Globus pallidus (tissue), 1 donor: Measurements from ENCODE around the gene NKPD1.

Experiments used
- DNase-seq: peaks from one replicate; pipeline ENCODE4 v3.0.0-alpha.2; 2015; ENCODE audit warnings: low spot score

NKPD1 gene, protein sequence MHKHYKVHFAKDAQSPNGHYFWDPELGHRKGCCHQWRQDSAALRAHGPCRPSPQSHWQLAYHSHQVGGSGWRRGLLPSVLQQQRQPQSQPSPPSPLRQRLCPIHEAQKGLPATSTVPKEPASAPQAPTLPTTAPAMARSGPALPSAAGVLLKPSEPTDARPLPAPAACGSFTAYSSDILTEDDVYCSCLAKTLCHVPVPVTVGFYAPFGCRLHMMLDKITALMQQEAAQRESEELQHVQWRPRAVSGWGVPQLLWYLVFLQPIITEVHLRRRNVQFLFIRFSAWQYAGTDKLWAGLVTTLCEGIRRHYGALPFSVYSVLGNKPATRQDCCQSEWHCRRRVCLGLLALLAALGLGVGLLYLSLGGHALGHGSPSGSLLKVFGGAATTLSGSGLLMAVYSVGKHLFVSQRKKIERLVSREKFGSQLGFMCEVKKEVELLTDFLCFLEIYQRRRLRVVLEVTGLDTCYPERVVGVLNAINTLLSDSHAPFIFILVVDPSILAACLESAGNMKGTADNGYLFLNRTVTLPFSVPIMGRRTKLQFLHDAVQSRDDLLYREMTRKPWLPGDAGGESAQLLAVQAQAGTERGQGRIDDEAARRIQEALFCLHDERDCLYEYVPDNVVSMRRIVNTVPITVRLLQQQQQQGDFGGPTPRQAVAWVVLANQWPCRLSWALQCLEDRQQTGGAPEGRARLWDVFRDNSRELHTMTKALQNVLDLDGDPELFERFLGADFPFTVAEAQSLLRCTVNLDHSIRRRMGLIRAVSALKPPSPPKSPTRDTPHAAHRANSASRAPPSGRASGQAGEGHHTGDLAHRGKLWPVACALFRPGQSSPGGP

GRCh38 chr19:45160870-45161737 lies at the start of gene NKPD1:
TSS of gene NKPD1 (minus strand) at chr19:45160982. CDS start at chr19:45160150, 832 bp downstream.
- no peak for DNase-seq

DNA sequence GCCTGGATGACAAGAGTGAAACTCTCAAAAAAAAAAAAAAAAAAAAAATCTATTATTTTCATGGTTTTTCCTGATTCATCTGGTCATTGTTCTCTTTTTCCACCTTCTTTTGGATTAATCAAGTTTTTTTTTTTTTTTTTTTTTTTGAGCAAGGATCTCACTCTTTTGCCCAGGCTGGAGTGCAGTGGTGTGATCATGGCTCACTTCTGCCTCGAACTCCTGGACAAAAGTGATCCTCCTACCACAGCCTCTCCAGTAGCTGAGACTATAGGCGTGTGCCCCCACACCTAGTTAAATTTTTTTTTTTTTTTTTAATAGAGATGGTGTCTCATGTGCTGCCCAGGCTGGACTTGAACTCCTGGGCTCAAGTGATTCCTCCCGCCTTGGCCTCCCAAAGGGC lies 45.5 kb upstream of the NKPD1 start:
- DNase-seq, result no peak

- DNase-seq, result no peak
Observed at GRCh38 chr19:45205810-45206209, 45.0 kb upstream of the NKPD1 start.

DNA sequence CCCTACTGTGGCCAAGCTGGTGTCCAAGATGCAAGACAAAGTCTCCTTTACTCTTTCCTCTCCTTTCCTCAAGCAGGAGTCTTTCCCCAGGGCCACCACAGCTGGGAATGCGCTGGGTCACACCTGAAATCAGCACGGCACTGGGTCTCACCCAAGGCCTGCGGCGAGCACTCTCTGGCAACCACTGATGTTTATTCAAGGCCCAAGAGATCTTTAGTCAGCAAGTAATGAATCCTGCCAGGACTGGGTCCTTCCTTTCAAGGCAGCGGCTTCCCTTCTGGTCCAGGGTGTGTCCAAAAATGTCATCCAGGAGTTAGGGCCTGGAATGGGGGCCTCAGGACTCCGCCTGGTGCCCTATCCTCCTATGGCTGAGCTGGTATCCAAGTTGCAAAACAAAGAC lies 41.9 kb upstream of the NKPD1 start:
- DNase-seq, result no peak

GRCh38 chr19:45200568-45200967 lies 39.8 kb upstream of the NKPD1 start:
- peak; percentile 77 for DNase-seq

DNA sequence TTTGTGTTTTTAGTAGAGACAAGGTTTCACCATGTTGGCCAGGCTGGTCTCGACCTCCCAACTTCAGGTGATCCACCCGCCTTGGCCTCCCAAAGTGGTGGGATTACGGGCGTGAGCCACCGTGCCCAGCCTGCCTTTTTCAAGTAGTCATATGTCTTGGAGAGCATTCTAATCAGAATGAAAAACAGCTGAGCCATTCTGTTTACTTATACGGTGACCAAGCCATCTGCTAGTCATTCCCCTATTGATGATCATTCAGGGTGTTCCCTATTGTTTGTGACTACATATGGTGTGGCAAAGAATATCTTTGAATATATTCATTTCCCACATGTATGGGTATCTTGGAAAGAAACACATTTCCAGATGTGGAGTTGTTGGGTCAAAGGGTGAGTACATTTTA lies 35.0 kb upstream of the NKPD1 start:
- DNase-seq, result no peak

GRCh38 chr19:45191375-45191774 lies 30.6 kb upstream of the NKPD1 start:
- DNase-seq, result no peak

- no peak for DNase-seq
Observed at GRCh38 chr19:45189971-45190370, 29.2 kb upstream of the NKPD1 start.

DNA sequence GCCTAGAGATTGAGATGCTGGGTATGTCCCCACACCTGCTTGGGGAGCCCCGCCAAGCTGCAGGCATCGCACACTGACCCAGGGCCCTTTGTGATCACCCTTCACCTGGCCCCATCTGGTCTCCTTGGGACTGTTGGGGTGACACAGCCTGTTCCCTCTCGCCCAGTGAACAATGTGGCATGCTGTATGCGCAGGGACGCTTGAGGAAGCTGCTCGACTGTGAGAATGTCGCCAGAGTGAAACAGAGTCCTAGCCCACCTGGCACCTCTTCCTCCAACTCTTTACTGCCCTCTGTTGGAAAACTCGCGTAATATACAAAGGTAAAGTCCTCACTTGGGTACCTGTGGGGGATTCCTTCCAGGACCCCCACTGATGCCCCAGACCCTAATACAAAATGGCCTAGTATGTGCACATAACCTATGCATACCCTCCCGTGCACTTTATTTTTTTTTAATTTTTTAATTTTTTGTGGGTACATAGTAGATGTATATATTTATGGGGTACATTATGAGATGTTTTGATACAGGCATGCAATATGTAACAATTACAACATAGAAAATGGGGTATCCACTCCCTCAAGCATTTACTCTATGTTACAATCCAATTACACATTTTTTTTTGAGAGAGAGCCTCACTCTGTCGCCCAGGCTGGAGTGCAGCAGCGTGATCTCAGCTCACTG lies 26.8 kb upstream of the NKPD1 start:
- no peak for DNase-seq

DNA sequence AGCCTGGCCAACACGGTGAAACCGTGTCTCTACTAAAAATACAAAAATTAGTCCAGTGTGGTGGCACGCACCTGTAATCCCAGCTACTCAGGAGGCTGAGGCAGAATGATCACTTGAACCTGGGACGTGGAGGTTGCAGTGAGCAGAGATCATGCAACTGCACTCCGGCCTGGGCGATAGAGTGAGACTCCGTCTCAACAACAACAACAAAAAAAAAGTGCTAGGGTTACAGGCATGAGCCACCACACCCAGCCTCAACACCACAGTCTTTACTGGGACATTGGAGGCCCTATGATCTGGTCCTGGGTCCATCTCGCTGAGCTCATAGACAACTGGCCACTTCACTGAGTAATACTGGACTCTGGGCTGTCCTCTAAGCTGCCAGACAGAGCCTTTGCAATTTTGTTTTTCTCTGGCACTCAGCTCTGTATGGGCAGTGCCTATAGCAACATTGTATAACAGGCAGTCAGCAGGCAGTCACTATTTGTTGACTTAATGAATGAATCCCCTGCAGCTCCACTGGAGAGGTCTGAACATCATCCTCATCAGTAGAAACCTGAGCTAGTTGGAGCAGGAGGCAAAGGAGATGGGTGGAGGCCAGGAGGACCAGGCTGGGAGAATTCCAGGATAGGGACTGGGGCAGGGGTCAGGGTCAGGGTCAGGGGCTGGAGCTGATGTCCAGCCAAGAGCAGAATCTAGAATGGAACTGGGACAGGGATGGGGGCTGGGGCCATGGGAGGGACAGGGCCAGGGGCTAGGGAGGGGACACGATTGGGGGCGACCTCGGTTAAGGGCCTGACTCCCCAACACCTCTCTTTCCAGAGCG lies 25.9 kb upstream of the NKPD1 start:
- no peak for DNase-seq

GRCh38 chr19:45184115-45184514 lies 23.3 kb upstream of the NKPD1 start:
- no peak for DNase-seq

GRCh38 chr19:45182758-45183157 lies 22.0 kb upstream of the NKPD1 start:
- no peak for DNase-seq

DNA sequence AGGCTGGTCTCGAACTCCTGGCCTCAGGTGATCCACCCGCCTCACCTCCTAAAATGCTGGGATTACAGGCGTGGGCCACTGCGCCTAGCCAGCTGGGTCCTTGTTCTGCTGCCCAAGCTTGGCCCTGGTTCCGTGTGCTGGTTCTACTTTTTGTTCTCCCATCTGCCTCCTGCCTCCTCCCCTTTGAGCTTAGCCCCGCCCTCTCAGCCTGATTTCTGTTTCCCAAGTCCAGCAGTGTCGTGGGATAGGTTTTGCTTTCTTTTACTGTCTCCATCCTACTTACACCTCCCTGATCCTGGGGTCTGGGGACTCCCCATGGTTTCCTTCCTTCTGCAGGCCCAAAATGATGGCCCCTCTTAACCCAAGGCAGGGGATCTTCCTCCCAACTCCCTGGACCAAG lies 20.2 kb upstream of the NKPD1 start:
- DNase-seq, result no peak

GRCh38 chr19:45179892-45180370 lies 19.1 kb upstream of the NKPD1 start:
- DNase-seq, result no peak

GRCh38 chr19:45179072-45179891 lies 18.5 kb upstream of the NKPD1 start:
- DNase-seq, result no peak

DNA sequence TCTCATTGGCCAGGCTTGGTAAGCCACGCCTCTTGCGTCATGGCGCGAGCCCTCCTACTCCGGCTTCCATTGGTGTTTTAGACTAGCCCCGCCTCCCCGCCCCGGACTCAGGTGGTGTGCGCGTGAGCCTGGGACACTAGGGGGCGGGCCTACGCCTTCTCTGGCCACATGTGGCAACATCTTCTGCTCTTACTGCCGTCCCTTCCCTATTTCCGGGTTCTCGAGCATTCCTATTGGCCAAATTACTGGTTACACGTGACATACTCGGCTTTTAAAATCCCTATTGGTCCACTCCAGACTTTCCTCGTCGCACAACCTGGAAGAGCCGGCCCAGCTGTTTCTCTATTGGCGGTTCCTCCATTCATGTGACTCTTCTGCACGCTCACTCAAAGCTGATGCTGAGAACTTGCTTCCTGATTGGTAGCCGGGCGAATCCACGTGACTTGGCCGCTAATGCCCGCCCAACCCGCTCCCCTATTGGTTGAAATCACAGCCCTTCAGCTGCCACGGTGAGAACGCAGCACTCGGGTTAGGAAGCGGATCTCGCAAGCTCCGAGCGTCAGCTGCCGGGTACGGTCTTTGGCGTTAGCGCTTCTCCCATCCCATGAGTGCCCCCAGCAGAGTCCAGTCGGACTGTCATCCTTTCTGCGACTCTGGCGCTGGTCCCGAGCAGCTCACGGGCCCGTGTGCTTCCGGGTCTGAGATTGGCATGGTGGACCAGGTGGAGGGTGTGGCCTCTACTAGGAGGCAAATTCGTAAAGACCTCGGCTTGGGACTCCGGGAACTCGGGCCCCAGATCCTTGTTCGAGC lies 17.7 kb upstream of the NKPD1 start, which contains the start of gene BLOC1S3:
Gene BLOC1S3, plus strand, starts transcription at position 523 of the 810 bp plus-strand sequence. CDS start 513 bp downstream, outside the sequence.
- peak; percentile 100 for DNase-seq

GRCh38 chr19:45177817-45178261 lies 17.1 kb upstream of the NKPD1 start, which contains the start of gene TRAPPC6A:
TSS of gene TRAPPC6A (minus strand) at chr19:45178237. CDS start at chr19:45178218, 19 bp downstream.
- no peak for DNase-seq
